WERI-Rb-1 (cell line): Measurements from ENCODE around the gene LRRC8B.
A peak's percentile ranks its signal among the peaks of the same experiment; 100 is the strongest.

Source experiments
- DNase-seq: peaks from one replicate; pipeline ENCODE4 v3.0.0-alpha.2; 2020
- H3K27ac ChIP-seq: fragments of 250-450 bp; sonication (Bioruptor Pico); 2 replicates; pipeline ENCODE4 v1.5.1; 2020; ENCODE audit warnings: mild to moderate bottlenecking, moderate library complexity
- H3K27me3 ChIP-seq: fragments of 250-450 bp; sonication (Bioruptor Pico); 2 replicates; pipeline ENCODE4 v1.5.1; 2021; ENCODE audit warnings: mild to moderate bottlenecking, low read depth, moderate library complexity; ENCODE audit not compliant: insufficient read depth, severe bottlenecking
- H3K36me3 ChIP-seq: fragments of 250-450 bp; sonication (Bioruptor Pico); 2 replicates; pipeline ENCODE4 v1.5.1; 2020; ENCODE audit warnings: mild to moderate bottlenecking, moderate library complexity
- H3K4me3 ChIP-seq: 2 replicates; pipeline ENCODE4 v1.5.1; 2011; ENCODE audit warnings: low read depth, mild to moderate bottlenecking, control low read depth, low read length
- H3K9me3 ChIP-seq: fragments of 250-450 bp; sonication (Bioruptor Pico); 2 replicates; pipeline ENCODE4 v1.5.1; 2021; ENCODE audit warnings: mild to moderate bottlenecking, moderate library complexity; ENCODE audit not compliant: severe bottlenecking
- TF ChIP-seq, protein P1 (sequence below): IDR thresholded peaks from 2 replicates; pipeline ENCODE4 v1.5.1; 2011; ENCODE audit warnings: low read depth, mild to moderate bottlenecking, control low read depth, inconsistent platforms, low read length

Gene LRRC8B

GRCh38 chr1:89610457-89611011, 85.9 kb downstream of the LRRC8B start:
- H3K4me3 ChIP-seq: no peak overlapping the region
- H3K27ac ChIP-seq: no peak overlapping the region
- TF ChIP-seq, protein P1, sequence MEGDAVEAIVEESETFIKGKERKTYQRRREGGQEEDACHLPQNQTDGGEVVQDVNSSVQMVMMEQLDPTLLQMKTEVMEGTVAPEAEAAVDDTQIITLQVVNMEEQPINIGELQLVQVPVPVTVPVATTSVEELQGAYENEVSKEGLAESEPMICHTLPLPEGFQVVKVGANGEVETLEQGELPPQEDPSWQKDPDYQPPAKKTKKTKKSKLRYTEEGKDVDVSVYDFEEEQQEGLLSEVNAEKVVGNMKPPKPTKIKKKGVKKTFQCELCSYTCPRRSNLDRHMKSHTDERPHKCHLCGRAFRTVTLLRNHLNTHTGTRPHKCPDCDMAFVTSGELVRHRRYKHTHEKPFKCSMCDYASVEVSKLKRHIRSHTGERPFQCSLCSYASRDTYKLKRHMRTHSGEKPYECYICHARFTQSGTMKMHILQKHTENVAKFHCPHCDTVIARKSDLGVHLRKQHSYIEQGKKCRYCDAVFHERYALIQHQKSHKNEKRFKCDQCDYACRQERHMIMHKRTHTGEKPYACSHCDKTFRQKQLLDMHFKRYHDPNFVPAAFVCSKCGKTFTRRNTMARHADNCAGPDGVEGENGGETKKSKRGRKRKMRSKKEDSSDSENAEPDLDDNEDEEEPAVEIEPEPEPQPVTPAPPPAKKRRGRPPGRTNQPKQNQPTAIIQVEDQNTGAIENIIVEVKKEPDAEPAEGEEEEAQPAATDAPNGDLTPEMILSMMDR: no peak
- DNase-seq: no peak
- H3K36me3 ChIP-seq: no peaks in the 10 kb centered on the region
- H3K9me3 ChIP-seq: no peaks in the 10 kb centered on the region
- H3K27me3 ChIP-seq: no peaks in the 10 kb centered on the region

DNA sequence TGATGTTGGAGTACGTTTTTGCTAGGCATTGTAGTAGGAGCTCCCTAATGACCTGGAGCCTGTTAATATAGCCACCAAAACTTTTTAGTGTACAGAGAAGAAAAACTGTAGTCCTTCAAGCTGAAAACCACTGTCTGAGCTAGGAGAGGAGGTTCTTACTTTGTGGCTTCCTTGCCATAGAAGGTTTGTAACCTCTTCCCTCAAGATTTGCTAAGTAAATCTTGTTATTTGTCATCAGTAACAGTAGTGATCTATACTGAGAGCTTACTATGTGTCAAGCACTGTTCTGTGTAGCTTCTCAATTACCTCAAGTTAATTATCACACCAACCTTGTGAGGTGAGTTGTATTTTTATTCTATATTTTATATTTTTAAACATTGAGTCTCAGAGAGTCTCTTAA, 87.1 kb downstream of the LRRC8B start:
- Histone ChIP-seq H3K4me3 (no peak overlapping the region), H3K27me3 (no peaks in the 10 kb centered on the region), H3K9me3 (no peaks in the 10 kb centered on the region), H3K36me3 (no peaks in the 10 kb centered on the region), H3K27ac (no peak overlapping the region)
- TF ChIP-seq, protein P1: no peak
- no peak for DNase-seq

DNA sequence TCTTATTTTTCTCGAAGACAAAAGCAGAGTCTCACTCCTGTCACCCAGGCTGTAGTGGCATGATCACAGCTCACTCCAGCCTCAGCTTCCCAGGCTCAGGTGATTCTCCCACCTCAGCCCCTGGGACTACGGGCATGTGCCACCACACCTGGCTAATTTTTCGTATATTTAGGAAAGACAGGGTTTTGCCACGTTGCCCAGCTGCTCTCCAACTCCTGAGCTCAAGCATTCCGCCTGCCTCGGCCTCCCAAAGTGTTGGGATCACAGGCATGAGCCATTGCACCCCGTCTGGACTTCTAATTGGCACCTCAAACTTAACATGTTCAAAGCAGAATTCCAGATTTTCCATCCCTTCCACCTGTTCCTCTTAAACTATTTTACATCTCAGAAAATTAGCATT, 89.3 kb downstream of the LRRC8B start:
- TF ChIP-seq, protein P1: no peak
- DNase-seq: no peak
- H3K4me3 ChIP-seq: no peak overlapping the region
- H3K9me3 ChIP-seq: peaks cover 7% of the 10 kb centered on the region
- no peaks in the 10 kb centered on the region for H3K27me3 ChIP-seq
- H3K27ac ChIP-seq: no peak overlapping the region
- no peaks in the 10 kb centered on the region for H3K36me3 ChIP-seq

DNA sequence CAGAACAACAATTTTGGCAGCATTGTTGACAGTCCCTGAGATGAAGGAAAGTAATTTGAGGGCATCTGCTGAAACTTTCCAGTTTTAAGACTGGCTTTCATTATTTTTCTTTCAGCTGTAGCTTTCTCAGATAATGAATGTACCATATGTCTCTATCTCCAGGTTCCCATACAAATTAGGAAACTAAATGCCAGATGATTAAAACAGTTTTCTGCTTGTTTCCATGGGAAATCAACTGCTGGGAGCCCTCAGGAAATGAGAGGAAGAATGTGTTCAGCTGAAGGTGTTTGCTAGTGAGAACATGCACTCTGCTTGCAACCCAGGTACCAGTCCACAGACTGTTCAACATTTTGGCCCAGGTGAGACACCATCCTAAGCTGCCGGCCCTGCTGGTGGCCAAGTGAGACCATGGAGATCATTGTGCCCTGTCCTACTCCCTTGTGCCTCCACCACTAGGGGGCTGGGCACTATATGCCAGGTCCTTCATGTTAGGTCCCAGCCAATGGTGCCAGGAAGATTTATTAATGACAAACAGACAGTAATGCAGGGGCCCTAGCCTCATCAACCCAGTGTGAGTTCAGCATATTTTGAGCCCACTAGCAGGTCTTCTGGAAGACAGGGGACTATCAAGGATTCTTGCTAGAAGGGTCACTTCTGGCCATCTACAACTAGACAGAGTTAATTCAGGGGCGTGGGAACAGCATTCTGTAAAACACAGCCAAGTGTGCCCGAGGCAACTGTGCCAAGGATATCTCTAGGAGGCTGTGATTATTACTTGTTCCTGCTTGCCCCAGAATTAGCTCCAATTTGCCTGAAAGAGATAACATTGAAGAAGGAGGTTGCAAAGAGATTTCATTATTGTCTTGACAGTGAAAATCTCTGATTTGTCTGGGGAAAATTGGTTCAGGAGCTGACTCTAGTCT, 91.3 kb downstream of the LRRC8B start:
- Histone ChIP-seq H3K27me3 (no peaks in the 10 kb centered on the region), H3K36me3 (no peaks in the 10 kb centered on the region), H3K9me3 (peaks cover 7% of the 10 kb centered on the region), H3K4me3 (no peak overlapping the region), H3K27ac (no peak overlapping the region)
- TF ChIP-seq, protein P1: peak; percentile 58
- peak; percentile 38 for DNase-seq

DNA sequence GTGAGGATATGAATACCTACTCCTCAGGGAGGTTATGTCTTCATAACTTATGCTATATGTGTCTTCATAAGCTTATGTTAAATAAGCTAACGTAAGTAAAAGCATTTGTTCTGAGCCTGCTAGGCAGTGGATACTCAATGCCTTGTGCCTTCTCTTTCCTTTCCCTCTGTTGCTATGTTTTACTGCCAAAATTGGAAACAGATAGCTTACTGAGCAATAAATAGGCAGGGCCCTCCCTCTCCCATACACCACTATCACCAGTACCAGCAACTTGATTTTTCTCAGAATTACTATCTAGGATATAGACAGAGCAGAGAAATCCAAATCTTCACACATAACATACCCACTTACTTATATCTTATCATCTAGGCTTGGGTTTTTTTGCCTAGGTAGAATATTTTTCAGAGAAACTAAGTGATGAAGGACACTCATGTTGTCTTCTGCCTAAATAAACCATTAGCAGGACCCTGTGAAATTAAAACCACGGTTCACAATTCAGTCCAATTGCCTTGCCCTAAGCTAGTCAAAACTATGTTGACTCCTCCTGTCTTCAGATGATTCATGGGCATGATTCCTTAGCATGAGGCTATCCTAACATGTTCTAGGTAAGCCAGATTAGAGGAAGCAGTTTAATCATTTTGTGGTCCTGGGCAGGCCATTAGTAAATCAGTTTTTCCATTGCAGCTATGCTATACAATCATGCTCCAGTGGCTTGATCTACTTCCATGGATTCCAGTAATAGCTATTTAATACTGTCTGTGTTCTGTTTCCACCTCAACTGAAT, 92.4 kb downstream of the LRRC8B start:
- TF ChIP-seq, protein P1: no peak
- Histone ChIP-seq H3K9me3 (peaks cover 7% of the 10 kb centered on the region), H3K4me3 (no peak overlapping the region), H3K27ac (no peak overlapping the region), H3K36me3 (no peaks in the 10 kb centered on the region), H3K27me3 (no peaks in the 10 kb centered on the region)
- DNase-seq: peak; percentile 36
